ENCODE results near the gene SDHD. TPM values are rescaled to one million over a fixed set of nuclear protein-coding genes. Genes with fewer than 3 reads are reported as not detected.
"Not testable (repeated sequence)": the region's sequence is repeated elsewhere in the genome, so short reads cannot be mapped to it uniquely, and the experiment has no call there.

The SDHD gene
- 205 and 225 TPM in 2 replicates for total RNA-seq (2014; rRNA removed; shearing (Covaris generic))

DNA sequence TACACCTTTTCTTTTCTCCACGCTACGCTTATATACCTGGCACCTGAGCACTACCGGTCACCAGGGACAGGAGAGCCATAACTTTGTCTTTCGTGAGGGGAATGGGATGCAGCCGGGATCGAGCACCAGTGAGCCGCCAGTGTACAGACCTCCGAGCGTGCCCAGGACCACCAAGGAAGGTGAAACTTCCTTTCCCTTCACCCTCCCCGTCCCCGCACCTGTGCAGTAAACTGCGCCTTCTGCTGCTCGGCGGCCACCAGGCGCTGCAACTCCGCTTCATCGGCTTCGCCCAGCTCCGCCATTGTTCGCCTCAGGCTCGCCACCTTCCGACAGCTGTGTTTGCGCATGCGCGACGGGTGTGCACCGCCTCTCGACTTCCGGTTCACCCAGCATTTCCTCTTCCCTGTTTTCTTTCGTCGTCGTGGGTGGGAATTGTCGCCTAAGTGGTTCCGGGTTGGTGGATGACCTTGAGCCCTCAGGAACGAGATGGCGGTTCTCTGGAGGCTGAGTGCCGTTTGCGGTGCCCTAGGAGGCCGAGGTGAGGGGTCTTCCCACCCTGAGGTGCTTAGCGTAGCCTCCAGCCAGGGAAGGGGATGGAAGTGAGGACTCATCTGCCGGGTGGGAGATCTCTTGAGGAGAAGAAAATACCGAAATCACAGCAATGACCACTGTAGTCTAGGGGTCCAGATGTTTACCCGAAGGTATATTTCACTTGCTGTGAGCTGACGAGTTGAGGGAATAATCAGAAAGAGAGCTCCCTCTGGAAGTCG, at the start of gene SDHD, which contains the start of gene TIMM8B:
TSS of gene SDHD (plus strand) at position 452 of the 770 bp plus-strand sequence. CDS start at position 487, 35 bp downstream.
TSS of gene TIMM8B (minus strand) at position 335 of the 770 bp plus-strand sequence. CDS start at position 302, 33 bp downstream.
- DNase-seq (ENCODE audit: low read depth) = peak; percentile 98

DNA sequence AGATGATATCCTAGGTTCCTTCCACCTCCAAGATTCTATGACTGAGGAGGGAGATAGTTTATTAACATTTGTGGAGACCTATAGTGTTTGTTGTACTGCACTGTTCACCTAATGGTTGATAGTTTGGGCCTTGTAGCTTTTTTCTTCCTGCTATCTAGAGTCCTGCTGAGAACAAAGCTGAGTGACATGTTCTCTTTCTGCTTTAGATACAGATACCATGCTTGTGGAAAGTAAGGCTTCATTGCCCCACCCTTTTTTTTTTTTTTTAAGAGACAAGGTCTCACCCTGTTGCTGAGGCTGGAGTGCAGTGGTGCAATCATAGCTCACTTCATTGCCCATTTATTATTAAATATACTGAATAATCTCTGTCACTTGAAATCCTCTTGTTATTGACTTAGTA, 49.1 kb upstream of the SDHD start:
- DNase-seq (ENCODE audit: low read depth) = no peak

DNA sequence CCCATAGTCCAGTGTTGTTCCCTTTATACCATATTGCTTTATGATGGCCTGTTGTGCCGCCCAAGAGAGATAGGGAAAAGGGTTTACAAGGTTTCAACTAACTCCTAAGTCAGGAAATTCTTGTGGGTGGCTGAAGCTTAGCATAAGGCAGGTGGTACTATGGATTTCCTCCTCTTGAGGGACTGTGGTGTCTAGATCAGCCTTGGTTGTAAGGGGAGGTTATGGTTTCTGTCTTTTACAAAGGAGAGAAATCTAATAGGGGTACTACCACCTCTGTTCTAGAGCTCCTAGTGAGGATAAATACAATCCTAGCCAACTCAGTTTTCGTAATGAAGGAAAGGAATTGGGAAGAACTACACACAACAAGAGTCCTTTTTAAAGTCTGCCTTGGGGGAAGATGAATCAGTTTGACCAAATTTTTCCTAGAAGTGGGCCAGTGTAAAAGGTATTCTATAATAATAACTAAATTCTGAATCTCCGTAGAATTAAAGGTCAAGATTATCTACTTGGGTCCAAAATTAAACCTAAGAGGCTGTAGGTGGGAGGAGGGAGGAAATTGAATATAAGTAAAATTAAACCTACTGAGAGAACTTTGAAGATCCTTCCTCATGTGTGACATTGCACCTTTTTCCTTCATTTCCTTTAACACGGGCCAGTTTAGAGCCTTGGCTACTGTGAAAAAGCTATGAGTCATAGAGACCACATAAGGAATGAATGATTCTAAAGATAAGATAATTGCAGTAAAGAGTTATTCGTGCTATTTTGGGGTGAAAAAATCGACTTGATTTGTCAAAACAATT, 44.3 kb upstream of the SDHD start:
- DNase-seq (ENCODE audit: low read depth) = peak; percentile 86

DNA sequence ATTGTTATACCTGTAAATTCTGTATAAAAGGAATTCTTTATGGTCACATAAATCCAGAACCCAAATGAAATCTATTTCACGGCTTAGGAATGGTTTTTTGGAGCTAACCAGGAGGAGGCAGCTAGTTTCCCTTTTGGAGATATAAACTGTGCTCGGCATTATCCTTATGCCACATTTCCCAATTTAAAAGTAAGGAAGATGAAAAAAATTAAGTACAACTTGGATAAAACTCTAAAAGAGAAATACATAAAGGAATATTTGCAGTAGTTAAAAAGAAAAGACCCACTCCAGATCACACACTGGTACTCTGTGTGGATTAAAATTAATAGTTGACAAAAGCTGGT, 43.7 kb upstream of the SDHD start:
- no peak for DNase-seq (ENCODE audit: low read depth)

DNA sequence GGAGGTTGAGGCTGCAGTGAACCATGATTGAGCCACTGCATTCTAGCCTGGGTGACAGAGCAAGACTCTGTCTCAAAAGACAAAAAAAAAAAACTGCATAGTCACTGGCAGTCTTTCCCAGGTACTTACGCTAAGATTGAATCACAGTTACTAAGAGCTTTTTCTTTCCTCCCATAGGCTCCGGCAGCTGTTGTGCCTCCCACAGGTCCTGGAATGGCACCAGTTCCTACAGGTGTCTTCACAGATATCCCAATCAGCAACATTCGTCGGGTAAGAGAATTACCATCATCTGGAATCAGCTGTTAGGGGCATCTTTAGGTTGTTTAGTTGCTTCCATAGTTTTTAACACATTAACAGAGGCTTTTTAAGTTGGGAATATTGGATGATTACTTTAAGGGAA, 41.7 kb upstream of the SDHD start:
- DNase-seq (ENCODE audit: low read depth) = no peak

DNA sequence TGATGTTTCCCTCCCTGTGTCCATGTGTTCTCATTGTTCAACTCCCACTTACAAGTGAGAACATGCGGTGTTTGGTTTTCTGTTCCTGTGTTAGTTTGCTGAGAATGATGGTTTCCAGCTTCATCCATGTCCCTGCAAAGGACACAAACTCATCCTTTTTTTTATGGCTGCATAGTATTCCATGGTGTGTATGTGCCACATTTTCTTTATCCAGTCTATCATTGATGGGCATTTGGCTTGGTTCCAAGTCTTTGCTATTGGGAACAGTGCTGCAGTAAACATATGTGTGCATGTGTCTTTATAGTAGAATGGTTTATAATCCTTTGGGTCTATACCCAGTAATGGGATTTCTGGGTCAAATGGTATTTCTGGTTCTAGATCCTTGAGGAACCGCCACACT, 40.0 kb upstream of the SDHD start:
- DNase-seq (ENCODE audit: low read depth) = not testable (repeated sequence)

DNA sequence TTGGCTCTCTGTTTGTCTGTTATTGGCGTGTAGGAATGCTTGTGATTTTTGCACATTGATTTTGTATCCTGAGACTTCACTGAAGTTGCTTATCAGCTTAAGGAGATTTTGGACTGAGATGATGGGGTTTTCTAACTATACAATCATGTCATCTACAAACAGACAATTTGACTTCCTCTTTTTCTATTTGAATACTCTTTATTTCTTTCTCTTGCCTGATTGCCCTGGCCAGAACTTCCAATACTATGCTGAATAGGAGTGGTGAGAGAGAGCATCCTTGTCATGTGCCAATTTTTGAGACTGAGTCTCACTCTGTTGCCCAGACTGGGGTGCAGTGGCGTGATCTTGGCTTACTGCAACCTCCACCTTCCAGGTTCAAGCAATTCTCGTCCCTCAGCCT, 38.4 kb upstream of the SDHD start:
- not testable (repeated sequence) for DNase-seq (ENCODE audit: low read depth)

DNA sequence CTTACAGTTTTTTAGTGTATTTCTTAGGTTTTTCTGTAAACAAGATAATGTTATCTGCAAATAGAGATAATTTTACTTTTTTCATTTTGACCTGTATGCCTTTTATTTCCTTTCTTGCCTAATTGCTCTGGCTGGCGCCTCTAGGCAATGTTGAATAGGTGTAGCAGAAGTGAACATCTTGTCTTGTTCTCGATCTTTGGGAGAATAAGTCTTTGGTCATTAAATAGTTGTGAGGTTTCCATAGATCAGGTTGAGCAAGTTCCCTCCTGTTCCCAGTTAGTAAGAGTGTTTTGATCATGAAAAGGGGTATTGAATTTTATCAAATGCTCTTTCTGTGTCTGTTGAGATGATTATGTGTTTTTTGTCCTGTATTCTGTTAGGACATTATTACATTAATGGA, 36.9 kb upstream of the SDHD start:
- no peak for DNase-seq (ENCODE audit: low read depth)

DNA sequence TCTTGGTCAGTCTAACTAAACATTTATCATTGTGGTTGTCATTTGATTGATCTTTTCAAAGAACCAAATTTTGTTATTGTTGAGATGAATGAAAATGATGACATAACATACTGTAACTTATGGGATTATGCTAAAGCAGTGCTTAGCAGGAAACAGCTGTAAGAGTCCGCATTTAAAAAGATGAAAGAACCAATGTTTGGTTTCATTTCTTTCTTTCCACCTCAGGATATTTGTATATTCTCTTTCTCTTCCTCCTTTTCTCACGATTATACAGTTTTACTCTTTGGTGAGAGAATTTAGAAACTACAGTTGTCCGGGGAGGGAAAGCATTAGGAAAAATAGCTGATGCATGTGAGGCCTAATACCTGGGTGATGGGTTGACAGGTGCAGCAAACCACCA, 36.0 kb upstream of the SDHD start:
- DNase-seq (ENCODE audit: low read depth) = no peak

DNA sequence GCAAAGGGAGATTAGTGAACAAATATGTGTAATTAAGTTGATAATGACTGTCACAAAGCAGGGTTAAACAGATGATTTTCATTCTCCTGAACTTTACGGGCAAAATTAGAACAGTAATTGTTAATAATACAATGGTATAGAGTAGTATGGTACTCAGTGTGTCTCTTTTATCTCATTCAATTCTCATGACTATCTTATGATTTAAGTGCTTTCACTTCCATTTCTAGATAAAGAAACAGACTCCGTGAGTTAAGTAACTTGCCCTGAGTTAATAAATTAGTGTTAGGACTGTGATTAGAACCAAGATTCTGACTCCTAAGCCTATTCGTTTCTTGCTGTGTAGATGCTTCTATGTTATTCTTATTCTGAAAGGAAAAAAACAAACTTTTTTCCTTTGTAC, 34.9 kb upstream of the SDHD start:
- DNase-seq (ENCODE audit: low read depth) = no peak

DNA sequence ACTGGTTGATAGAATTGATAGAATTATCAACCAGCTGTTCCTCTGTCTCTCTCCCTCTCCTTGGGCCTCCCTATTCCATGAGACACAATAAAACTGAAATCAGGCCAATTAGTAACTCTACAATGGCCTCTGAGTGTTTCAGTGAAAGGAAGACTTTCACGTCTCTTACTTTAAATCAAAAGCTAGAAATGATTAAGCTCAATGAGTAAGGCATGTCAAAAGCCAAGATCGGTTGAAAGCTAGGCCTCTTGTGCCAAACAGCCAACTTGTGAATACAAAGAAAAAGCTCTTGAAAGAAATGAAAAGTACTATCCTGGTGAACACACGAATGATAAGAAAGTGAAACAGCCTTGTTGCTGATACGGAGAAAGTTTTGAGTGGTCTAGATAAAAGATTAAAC, 29.5 kb upstream of the SDHD start:
- no peak for DNase-seq (ENCODE audit: low read depth)

DNA sequence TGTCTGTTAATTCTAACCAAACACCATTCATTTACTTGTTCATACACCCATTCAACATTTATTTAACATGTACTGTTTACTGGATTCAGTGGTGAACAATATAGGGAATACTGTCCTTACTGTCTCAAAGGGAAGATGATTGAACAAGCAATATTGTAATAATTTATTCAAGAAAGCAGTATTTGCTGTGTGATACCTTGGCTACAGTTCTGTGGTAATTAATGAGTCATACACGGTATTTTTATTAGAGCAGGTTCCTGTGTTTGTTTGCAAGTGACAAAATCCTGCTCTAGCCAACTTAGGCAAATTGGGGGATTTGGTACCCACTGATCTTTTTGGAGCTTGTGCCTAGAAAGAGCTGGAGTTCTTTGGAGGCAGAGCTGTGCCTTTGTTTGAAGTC, 28.6 kb upstream of the SDHD start:
- peak; percentile 51 for DNase-seq (ENCODE audit: low read depth)

DNA sequence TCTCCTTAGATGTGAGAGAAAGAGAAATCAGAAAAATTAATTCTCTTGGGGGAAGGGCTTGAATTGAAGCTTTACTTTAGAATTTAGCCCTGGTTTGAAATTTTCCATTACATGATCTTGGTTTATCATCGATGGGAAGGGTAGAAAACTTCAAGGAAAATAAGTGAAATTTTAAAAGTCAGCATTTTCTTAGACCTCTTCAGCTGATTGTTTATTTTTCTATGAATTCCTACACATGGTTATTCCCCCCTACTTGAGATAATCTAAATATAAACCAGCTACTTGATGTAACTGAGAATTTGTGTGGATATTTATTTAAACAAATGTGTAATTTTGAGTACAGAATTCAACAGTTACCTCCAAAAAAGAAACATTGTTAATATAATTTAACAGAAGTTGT, 23.8 kb upstream of the SDHD start:
- no peak for DNase-seq (ENCODE audit: low read depth)

DNA sequence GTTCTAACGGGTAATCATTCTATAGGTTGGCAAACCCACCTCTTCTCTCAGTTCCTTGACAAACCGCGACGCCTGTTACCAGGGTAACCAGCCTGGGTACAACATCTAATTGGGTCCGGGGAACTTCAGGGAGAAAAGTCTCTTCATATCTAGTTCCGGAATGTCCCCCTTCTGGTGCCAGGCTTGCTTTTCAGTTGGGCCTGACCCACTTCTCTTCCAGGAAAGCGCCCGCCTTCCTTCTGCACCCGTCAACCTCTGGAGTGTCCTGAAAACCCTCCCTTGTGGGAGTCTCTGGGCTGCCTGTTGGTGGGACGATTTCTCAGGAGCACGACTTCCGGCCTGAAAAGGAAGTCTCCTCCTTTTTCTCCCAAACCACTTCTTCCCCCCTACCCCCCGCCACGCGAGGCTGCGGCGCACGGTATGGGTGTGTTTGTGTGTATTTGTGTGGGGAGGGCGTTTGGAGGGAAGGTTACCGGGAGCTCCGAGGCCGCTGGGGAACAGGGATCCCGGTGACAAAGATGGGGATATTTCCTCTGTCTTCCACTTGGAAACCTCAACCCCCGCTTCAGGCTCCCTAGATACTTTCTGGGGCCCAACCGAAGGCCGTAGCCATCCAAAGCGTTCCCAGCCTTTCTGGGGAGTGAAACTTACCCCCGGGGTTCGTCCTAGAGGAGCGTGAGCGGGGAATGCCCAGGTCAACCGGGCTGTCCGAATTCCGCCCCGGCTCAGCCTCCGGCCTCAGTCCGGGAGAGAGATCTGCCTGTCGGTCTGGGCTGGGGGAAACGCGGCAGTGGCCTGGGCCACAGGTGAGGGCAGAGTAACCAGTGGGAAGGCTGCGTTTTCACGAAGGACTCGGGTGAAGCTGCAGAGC, 12.5 kb upstream of the SDHD start, which contains the start of the genes NKAPD1 and PIH1D2:
TSS of gene NKAPD1 (plus strand) at position 359 of the 871 bp plus-strand sequence. CDS start 1,276 bp downstream, outside the sequence.
TSS of gene PIH1D2 (minus strand) at position 77 of the 871 bp plus-strand sequence. CDS start 843 bp downstream, outside the sequence.
- peak; percentile 91 for DNase-seq (ENCODE audit: low read depth)

DNA sequence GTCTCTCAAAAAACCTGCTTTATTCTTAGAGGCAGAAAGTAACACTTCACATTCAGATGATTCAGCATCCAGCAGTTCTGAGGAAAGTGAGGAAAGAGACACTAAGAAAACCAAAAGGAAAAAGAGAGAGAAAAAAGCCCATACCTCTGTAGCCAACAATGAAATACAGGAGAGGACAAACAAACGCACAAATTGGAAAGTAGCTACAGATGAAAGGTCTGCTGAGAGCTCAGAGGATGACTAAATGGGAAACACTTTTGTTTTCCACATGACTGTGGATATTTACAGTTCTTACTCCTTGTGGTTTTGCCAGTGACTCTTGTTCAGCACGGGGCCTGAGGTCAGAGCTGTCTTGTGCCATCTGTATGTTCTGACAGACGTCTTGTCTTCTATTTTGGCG, 3.9 kb upstream of the SDHD start:
- peak; percentile 85 for DNase-seq (ENCODE audit: low read depth)

DNA sequence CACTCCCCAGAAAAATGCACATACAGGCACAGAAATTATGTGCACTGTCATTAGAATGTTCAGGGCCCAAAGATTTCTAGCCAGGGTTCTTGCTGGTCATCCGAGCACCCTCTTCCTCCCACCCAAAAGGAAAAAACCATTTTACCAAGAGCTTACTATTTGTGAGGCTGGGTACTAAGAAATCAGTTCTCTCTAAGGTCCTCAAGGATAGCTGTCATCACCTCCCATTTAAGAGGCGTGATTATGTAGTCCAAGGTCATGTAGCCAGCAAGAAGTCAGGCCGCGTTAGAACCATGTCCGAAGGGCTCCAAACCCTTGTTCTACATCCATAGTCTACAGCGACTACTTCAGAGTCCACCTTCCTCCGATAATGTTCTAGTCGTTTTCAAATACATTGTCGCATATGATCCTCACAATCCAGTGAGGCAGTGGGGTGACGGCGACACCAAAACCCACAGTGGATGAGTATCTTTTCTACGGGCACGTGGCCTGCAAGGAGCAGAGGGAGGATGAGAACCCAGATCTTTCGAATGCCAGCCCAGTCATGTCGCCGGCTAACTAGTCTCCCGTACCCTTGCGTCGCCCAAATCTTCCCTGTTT, 751 bp upstream of the SDHD start:
- peak; percentile 40 for DNase-seq (ENCODE audit: low read depth)

DNA sequence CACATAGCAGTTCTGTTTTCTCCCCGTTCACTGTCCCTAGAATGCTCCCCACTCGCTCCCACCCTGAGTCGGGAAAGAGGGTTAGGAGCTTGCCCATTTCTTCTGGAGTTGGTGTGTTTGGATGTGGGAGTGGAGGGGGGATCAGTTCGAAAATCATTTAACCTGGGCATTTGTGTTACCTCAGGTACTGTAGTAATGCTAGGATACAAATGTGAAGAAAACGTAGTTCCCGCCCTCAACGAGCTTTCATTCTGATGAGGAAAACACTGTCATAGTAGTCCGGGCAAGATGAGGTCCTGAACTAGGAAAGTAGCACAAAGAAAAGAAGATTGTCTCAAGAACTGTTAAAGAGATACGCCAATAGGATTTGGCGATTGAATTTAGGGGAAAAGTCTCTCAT, 539 bp downstream of the SDHD start:
- DNase-seq (ENCODE audit: low read depth) = peak; percentile 7

DNA sequence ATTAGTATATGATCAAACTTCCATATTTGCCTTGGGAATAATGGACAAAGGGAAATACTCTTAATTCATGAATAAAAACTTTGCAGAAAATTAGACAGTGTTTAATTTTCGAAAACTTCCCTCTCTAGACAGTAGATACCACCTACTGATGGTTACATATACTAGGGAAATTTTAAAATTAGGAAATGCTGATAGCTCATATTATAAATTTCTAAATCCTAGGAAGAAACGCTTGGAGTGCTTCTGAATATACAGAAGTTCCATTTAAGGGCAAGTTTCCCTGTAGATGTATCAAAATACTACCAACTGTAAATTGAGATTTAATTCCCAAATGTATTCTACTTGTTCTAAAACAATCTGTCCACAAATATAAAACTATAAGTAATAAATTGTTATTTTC, 8.6 kb downstream of the SDHD start:
- DNase-seq (ENCODE audit: low read depth) = not testable (repeated sequence)

DNA sequence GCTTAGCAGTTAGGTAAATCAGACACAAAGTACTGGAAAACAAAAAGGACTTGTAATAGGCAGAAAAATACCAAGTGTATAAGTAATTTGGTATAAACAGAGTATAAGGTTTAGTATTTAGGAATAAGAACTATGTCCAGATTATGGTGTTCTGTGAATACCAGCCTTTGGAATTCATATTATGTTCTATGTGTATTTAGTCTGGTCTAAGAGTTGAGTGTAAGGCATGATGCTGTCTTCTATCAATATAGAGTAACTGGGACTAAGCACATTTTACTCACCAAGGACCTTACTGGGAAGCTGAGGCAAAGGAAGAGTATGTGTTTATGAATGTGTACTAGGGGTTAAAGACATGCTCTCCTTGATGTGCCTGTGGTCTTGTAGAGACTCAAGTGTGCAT, 9.5 kb downstream of the SDHD start:
- DNase-seq (ENCODE audit: low read depth) = no peak

DNA sequence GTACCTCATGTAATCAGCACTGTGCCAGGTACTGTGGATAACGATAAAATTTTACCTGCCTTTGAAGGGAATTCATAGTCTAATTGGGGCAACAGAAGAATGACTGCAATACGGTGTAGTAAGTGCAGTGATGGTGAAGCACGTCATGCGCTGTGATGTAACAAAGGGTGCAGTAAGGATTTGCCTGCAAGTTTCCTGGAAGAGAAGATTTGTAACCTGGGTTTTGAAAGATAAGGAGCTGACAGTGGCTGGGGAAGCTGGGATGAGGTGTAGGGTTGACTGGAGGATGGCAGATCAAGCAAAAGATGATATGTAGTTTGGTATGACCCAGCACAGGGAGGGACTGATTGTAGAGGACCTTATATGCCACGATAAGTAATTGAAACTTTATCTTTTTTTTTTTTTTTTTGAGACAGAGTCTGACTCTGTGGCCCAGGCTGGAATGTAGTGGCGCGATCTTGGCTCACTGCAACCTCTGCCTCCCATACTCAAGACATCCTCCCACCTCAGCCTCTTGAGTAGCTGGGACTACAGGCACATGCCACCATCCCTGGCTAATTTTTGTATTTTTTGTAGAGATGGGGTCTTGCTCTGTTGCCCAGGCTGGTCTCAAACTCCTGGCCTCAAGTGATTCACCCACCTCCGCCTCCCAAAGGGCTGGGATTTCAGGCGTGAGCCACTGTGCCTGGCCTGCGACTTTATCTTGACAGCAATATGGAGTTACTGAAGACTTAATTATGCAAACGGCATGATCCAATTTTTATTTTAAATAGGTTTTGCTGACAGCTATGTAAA, 11.3 kb downstream of the SDHD start:
- no peak for DNase-seq (ENCODE audit: low read depth)

DNA sequence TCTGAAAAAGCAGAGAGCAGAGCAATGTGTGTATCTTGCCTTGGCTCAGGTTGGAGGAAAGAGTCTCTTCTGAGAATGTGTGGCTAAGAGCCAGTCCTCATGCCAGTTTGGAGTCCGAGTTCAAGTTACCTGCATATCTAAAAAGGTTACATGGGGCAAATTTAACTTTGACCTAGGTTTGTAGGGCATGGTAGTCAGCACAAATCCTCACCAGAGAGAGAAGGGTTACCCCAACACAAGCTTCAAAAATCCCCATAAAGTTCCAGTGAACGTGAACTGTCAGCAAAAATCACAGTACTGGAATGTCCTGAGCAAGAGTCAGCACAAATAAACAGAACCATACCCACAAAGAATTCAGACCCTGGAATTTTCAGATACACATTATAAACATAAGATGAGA, 13.8 kb downstream of the SDHD start:
- DNase-seq (ENCODE audit: low read depth) = no peak

Data from M059J (cell line).